HG03558 (cell line): ENCODE data around the gene ADIRF.
"Not testable (repeated sequence)": the region's sequence is repeated elsewhere in the genome, so short reads cannot be mapped to it uniquely, and the experiment has no call there.

Source experiments
- ATAC-seq: cut with Tn5 transposase; IDR thresholded peaks from one replicate; pipeline ENCODE4 v1.9.1; 2021; ENCODE audit warnings: moderate number of reproducible peaks; ENCODE audit not compliant: unreplicated experiment; ENCODE audit errors: extremely low read depth

Gene ADIRF

GRCh38 chr10:86974484-86974883, 6.2 kb downstream of the ADIRF start:
- no peak for ATAC-seq

DNA sequence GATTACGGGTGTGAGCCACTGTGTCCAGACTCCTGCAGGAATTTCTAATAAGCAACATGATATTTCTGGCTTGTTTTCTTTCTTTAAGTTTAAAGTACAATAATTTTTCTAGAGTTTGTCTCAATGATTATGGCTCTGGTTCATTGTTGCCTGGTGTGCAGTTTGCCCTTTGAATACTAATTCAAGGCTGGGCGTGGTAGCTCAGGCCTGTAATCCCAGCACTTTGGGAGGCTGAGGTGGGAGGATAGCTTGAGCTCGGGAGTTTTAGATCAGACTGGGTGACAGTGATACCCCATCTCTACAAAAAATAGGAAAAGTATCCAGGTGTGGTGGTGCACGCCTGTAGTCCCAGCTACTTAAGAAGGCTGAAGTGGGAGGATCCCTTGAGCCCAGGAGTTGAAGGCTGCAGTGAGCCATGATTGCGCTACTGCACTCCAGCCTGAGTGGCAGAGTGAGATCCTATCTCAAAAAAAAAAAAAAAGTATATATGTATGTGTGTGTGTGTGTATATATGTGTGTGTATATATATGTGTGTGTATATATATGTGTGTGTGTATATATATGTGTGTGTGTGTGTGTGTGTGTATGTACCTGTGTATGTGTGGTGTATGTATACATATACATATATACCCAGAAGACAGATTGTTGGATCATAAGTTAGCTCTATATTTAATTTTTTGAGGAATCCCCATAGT, 8.2 kb downstream of the ADIRF start:
- ATAC-seq, result no peak

DNA sequence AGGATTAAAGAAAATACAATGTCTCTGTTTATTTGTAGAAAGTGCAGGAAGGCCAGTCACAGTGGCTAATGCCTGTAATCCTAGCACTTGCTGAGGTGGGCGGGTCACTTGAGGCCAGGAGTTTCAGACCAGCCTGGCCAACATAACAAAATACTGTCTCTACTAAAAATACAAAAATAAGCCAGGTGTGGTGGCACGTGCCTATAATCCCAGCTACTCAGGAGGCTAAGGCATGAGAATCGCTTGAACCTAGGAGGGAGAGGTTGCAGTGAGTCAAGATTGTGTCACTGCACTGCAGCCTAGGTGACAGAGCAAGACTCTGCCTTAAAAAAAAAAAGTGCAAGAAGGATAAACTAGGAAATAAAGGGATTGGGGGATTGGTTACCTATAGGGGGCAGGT, 10.2 kb downstream of the ADIRF start:
- ATAC-seq, result not testable (repeated sequence)

GRCh38 chr10:86979296-86979818, 11.1 kb downstream of the ADIRF start:
- no peak for ATAC-seq

GRCh38 chr10:86979977-86980448, 11.7 kb downstream of the ADIRF start:
- ATAC-seq, result no peak

GRCh38 chr10:86981020-86981419, 12.7 kb downstream of the ADIRF start:
- ATAC-seq, result not testable (repeated sequence)

- no peak for ATAC-seq
Observed at GRCh38 chr10:86981716-86982115, 13.4 kb downstream of the ADIRF start.

DNA sequence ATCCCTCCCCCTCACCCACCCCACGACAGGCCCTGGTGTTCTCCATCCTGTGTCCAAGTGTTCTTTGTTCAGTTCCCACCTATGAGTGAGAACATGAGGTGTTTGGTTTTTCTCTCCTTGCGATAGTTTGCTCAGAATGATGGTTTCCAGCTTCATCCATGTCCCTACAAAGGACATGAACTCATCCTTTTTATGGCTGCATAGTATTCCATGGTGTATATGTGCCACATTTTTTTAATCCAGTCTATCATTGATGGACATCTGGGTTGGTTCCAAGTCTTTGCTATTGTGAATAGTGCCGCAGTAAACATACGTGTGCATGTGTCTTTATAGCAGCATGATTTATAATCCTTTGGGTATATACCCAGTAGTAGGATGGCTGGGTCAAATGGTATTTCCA, 16.2 kb downstream of the ADIRF start:
- ATAC-seq, result not testable (repeated sequence)

GRCh38 chr10:86988520-86988919, 20.2 kb downstream of the ADIRF start:
- ATAC-seq, result no peak

DNA sequence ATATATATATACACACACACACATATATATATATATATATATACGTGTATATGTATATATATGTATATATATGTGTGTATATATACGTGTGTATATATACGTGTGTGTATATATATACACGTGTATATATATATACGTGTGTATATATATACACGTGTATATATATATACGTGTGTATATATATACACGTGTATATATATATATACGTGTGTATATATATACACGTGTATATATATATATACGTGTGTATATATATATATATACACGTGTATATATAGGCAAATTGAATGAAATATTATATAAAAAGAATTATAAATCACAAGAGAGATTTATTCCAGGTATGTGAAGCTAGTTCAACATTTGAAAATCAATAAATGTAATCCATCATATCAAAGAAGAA, 23.1 kb downstream of the ADIRF start:
- ATAC-seq, result not testable (repeated sequence)

- no peak for ATAC-seq
Observed at GRCh38 chr10:86992456-86992855, 24.2 kb downstream of the ADIRF start.

GRCh38 chr10:86992929-86993328, 24.6 kb downstream of the ADIRF start:
- ATAC-seq, result no peak

- ATAC-seq, result not testable (repeated sequence)
Observed at GRCh38 chr10:86999802-87000403, 31.6 kb downstream of the ADIRF start.

DNA sequence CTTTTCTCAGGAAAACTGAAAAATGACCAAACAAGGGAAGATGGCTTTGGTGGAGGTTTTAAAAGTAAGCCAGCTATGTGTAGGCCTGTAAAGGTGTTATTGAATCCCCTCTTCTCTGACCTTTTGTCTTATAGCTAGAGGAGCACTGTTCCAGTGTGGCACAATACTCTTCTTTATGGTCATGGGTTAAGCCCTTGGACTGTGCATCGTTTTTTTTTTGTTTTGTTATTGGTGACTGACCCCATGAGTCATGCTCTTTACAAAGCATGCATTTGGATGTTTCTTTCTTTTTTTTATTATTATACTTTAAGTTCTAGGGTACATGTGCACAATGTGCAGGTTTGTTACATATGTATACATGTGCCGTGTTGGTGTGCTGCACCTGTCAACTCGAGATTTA, 32.2 kb downstream of the ADIRF start:
- ATAC-seq, result no peak

GRCh38 chr10:87007124-87007523, 38.8 kb downstream of the ADIRF start:
- ATAC-seq, result not testable (repeated sequence)

DNA sequence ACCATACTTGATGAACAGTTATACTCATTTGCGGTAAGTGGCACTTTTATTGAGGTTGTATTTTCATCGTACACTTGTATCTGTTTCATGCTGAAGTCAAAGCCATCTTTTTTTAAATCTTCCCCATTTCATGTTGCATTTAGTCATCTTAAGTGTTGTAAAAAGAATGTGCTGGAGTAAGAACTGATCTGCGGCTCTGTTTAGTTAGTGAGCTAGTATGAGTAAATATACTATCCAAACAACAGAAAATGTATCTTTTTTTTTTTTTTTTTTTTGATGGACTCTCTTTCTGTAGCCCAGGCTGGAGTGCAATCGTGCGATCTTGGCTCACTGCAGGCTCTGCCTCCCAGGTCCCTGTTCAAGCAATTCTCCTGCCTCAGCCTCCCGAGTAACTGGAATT, 39.4 kb downstream of the ADIRF start:
- not testable (repeated sequence) for ATAC-seq

GRCh38 chr10:87008303-87008702, 40.0 kb downstream of the ADIRF start:
- not testable (repeated sequence) for ATAC-seq

GRCh38 chr10:87009134-87009696, 40.9 kb downstream of the ADIRF start:
- ATAC-seq, result not testable (repeated sequence)

GRCh38 chr10:87013528-87013927, 45.2 kb downstream of the ADIRF start:
- ATAC-seq, result not testable (repeated sequence)

DNA sequence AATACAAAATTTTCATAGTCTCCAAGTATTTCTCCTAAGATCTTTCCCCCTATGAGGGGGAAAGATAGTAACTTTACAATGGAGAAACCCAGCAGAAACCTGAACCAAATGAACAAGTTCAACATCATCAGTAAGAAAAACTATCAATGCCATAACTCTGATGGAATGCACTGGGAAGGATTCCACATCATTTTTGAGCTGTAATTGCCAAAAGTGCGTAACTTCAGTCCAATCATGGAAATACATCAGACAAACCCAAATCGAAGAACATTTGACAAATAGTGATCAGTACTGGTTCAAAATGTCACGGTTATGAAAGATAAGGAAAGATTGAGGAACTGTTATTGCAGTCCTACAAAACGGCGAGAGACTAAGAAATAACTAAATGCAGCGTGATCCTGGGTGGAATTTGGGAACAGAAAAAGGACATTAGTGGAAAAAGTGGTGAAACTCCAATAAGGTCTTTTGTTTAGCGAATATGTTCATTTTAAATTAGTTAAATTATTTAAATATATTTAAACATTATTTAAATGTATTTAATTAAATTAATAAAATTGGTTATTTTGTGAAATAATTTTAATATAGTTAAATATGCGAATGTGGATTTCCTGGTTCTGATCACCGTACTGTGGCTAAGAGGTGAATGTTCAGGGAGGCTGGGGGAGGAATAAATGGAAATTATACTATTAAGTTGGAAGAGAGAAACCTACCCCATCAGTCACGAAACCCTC, 46.9 kb downstream of the ADIRF start:
- not testable (repeated sequence) for ATAC-seq

- not testable (repeated sequence) for ATAC-seq
Observed at GRCh38 chr10:87018127-87018526, 49.8 kb downstream of the ADIRF start.
